ENCODE results near the gene PRKCQ.

DNA sequence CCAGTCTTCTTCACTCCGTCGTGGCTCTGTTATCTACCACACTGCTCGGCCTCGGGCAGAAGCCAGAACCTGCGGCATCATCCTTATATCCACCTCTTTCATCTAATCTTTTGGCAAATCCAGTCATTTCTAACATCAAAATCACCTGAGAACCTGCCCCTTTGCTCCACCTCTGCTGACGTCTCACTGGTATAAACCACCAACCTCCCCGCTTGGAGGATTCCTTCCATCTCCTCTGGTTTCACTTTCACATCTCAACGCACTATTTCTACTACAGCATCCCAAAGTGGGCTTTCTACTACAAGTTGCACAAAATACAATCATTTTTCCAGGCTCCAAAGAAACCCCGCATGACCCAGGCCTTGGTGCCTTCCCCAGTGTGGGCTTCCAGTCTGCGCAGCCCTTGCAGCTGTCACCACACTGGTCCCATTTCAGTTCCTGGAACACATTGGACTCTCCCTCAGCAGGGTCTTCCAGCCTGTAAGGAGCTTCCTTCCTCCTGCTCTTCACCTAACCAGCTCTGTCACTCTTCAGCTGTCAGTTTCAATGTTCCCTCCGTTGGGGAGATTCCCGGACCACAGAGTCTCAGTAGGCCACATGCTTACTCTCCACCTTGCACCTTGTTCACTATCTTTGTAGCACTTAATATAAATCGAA, 85.0 kb downstream of the PRKCQ start:
- TF ChIP-seq, protein P1, sequence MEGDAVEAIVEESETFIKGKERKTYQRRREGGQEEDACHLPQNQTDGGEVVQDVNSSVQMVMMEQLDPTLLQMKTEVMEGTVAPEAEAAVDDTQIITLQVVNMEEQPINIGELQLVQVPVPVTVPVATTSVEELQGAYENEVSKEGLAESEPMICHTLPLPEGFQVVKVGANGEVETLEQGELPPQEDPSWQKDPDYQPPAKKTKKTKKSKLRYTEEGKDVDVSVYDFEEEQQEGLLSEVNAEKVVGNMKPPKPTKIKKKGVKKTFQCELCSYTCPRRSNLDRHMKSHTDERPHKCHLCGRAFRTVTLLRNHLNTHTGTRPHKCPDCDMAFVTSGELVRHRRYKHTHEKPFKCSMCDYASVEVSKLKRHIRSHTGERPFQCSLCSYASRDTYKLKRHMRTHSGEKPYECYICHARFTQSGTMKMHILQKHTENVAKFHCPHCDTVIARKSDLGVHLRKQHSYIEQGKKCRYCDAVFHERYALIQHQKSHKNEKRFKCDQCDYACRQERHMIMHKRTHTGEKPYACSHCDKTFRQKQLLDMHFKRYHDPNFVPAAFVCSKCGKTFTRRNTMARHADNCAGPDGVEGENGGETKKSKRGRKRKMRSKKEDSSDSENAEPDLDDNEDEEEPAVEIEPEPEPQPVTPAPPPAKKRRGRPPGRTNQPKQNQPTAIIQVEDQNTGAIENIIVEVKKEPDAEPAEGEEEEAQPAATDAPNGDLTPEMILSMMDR (IDR thresholded peaks at IDR 0.05; ENCODE audit: insufficient read depth, low read length, poor library complexity, severe bottlenecking), result no peak
- no peak for TF ChIP-seq EZH2phosphoT487 (conservative IDR thresholded peaks at IDR 0.05; ENCODE audit: low read length)
